Activated T-cell treated with anti-CD3 and anti-CD28 coated beads, Interleukin-2, amount 50 U/mL, for 72 hours (primary cell): ENCODE results near the gene CYGB. TPM values are rescaled to one million over a fixed set of nuclear protein-coding genes. Genes with fewer than 3 reads are reported as not detected.

Experiments
- ATAC-seq, 2 donors: fragments of 150-1000 bp; cut with Tn5 transposase; replicated peaks in 1 of 2; 2 replicates each; pipeline ENCODE4 v1.10.0; 2021; ENCODE audit warnings: moderate library complexity in 2 of 2, mild to moderate bottlenecking in 1 of 2
- DNase-seq, 2 donors: peaks; one replicate each; pipeline ENCODE4 v3.0.0; 2021 to 2022; ENCODE audit warnings: mixed read lengths in 1 of 2
- H3K27ac Mint-ChIP-seq: one replicate; pipeline ENCODE4 v1.8.0; 2022; ENCODE audit warnings: mild to moderate bottlenecking, moderate library complexity, mixed read lengths
- H3K27me3 Mint-ChIP-seq: one replicate; pipeline ENCODE4 v1.8.0; 2022; ENCODE audit warnings: low read depth, mixed read lengths
- H3K36me3 Mint-ChIP-seq, 2 donors: one replicate each; pipeline ENCODE4 v1.8.0; 2022; ENCODE audit warnings: mixed read lengths in 2 of 2, mild to moderate bottlenecking in 1 of 2; ENCODE audit not compliant: insufficient read depth in 2 of 2
- H3K4me1 Mint-ChIP-seq: one replicate; pipeline ENCODE4 v1.8.0; 2022; ENCODE audit warnings: low read depth, mixed read lengths
- H3K4me3 Mint-ChIP-seq, 2 donors: one replicate each; pipeline ENCODE4 v1.8.0; 2022; ENCODE audit warnings: mild to moderate bottlenecking in 2 of 2, mixed read lengths in 2 of 2, moderate library complexity in 2 of 2
- H3K9me3 Mint-ChIP-seq, 2 donors: one replicate each; pipeline ENCODE4 v1.8.0; 2022; ENCODE audit warnings: mixed read lengths in 2 of 2
- total RNA-seq, 2 donors: library from RNA; stranded (reverse); gene quantifications; one replicate each; pipeline ENCODE4 v1.2.3, GENCODE V29; 2022

CYGB gene
- under 1 TPM in 1 of 2 donors, not detected in 1; 0.44 TPM for total RNA-seq

DNA sequence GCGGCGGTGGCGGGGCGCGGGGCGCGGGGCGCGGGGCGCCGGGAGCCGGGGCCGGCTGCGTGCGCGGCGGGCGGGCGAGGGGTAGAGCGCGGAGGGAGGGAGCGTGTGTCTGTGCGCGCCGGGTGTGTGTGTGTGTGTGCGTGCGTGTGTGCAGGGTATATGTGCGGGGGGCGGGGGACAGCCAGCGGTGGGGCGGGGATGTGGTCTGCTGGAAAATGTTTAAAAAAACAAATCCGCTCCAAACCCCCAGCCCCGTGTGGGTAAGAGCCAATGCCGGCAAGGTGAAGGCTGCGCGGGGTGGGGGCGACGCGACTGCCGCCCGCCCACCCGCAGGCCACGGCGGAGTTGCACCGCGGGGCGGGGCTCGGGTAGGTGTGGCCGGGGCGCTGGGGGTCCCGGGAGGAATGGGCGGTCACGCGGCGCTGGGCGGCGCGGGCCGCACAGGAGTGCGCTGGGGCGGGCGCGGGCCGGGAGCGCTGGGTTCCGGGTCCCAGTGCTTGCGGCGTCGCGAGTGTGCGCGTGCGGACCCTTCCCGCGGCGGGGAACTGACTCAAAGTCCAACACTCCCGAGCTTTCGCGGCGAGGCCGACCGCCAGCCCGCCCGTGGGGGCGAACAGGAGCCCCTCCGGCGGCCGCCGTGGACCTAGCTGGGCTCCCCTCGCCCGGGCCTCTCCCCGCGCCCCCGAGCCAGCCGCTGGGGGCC lies at the start of gene CYGB:
TSS of gene CYGB (minus strand) at position 132 of the 703 bp plus-strand sequence. CDS start 167 bp downstream, outside the sequence.
- no peaks in the 10 kb centered on the region for H3K36me3 Mint-ChIP-seq
- peak in 1 of 2 donors; percentile 19 for DNase-seq
- H3K4me1 Mint-ChIP-seq: no peaks in the 10 kb centered on the region
- H3K4me3 Mint-ChIP-seq: peak within 1 kb of the TSS in 1 of 2 donors; percentile 65
- H3K27me3 Mint-ChIP-seq: peaks cover 32% of the 10 kb centered on the region
- H3K9me3 Mint-ChIP-seq: no peaks in the 10 kb centered on the region
- H3K27ac Mint-ChIP-seq: no peak within 1 kb of the TSS
- ATAC-seq: peak; percentile 60 to 62

GRCh38 chr17:76586741-76587487 lies 49.4 kb upstream of the CYGB start:
- Mint-ChIP-seq H3K27ac (no peak overlapping the region), H3K4me1 (no peaks in the 10 kb centered on the region), H3K27me3 (peaks cover 58% of the 10 kb centered on the region), H3K9me3 (no peaks in the 10 kb centered on the region), H3K4me3 (peak overlapping the region; percentile 25 to 46), H3K36me3 (peaks cover 1 to 5% of the 10 kb centered on the region in 2 donors)
- no peak for DNase-seq
- no peak for ATAC-seq

DNA sequence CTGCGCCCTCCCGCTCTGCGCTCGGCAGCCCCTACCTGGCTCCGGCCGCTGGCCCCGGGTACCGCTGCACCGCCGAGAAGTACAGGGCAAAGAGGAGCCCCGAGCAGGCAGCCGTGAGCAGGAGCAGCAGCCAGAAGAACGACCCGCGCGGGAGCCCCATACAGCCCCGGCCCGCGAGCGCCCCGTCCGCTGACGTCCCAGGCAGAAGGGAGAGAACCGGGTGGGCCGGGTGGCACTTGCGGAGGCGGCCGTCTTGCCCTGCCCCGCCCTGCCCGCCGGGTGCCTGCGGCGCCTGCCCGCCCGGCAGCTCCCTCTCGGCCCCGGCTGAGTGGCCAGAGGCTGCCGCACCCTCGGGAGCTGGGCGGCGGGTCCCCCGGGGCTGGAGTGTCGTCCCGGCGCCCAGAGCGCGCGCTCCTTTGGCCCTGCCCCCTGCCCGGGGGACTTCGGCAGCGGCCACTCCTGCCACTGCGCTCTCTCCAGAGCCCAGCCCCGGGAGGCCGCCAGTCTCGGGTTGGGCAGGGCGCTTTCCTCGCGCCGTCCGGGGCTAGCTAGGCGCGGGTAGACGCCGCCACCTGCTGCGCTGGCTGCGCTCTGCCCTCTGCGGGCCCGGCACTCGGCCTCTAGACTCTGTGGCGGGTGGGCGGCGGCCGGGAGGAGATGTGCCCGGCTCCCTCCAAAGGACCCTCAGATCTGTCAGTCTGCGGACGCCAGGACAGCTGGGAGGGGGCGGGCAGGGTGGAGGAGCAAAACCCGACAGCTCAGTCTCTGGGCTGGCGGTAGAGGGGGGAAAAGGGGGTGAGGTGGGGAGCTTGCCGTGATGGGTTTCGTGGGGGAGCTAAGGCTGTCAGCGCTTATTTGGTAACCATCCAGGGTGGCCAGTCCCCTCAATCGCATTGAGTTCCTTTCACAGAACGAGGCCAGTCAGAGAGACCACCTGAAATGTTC lies 48.4 kb upstream of the CYGB start, which contains the start of gene ST6GALNAC2:
TSS of gene ST6GALNAC2 (minus strand) at position 212 of the 945 bp plus-strand sequence. CDS start at position 160, 52 bp downstream.
- Mint-ChIP-seq H3K9me3 (no peaks in the 10 kb centered on the region), H3K27me3 (peaks cover 58% of the 10 kb centered on the region), H3K4me1 (no peaks in the 10 kb centered on the region), H3K4me3 (peak within 1 kb of the TSS; percentile 80 to 84), H3K36me3 (peaks cover 1 to 5% of the 10 kb centered on the region in 2 donors), H3K27ac (no peak within 1 kb of the TSS)
- ATAC-seq (peak; percentile 88 to 89), DNase-seq (peak; percentile 71 to 73)

- Mint-ChIP-seq H3K4me3 (peak overlapping the region; percentile 80 to 84), H3K27ac (no peak overlapping the region), H3K27me3 (peaks cover 57% of the 10 kb centered on the region), H3K9me3 (no peaks in the 10 kb centered on the region), H3K4me1 (peaks cover 1% of the 10 kb centered on the region), H3K36me3 (peaks cover 1 to 5% of the 10 kb centered on the region in 2 donors)
- DNase-seq (peak in 1 of 2 donors; percentile 47), ATAC-seq (peak in 1 of 2 donors; percentile 35)
Observed at GRCh38 chr17:76585033-76585648, 47.6 kb upstream of the CYGB start.

DNA sequence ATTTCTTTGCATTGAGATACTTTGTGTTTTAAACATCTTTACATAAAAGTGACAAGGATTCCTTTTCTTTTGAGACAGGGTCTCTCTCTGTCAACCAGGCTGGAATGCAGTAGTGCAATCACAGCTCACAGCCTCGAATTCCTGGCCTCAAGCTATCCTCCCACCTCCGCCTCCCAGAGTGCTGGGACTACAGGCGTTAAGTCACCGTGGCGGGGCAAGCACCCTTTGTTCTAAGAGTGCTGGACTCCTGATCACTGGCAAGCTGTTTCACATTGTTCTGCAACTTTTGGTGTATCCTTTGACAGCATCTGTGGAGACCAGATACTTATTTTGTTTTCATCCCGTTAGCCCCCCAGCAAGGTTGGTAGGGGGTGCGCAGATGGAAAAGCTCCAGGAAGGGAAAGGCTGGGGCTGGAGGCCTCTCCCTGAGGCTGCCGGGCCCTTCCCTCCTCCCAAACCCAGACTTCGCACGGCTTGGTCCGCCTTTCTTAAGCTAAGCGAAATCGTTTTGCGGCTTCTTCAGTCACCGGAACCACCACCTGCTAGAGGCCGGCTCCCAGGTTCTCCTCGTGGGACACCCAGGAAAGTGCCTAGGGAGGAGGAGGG lies 47.0 kb upstream of the CYGB start:
- H3K4me3 Mint-ChIP-seq: peak overlapping the region; percentile 80 to 84
- H3K4me1 Mint-ChIP-seq: peaks cover 7% of the 10 kb centered on the region
- no peak overlapping the region for H3K27ac Mint-ChIP-seq
- ATAC-seq: no peak
- peaks cover 51% of the 10 kb centered on the region for H3K27me3 Mint-ChIP-seq
- peaks cover 1 to 5% of the 10 kb centered on the region in 2 donors for H3K36me3 Mint-ChIP-seq
- DNase-seq: no peak
- no peaks in the 10 kb centered on the region for H3K9me3 Mint-ChIP-seq

- no peak for DNase-seq
- H3K27ac Mint-ChIP-seq: no peak overlapping the region
- ATAC-seq: no peak
- H3K36me3 Mint-ChIP-seq: no peaks in the 10 kb centered on the region
- peaks cover 34% of the 10 kb centered on the region for H3K27me3 Mint-ChIP-seq
- no peak overlapping the region for H3K4me3 Mint-ChIP-seq
- H3K4me1 Mint-ChIP-seq: peaks cover 13% of the 10 kb centered on the region
- H3K9me3 Mint-ChIP-seq: no peaks in the 10 kb centered on the region
Observed at GRCh38 chr17:76582660-76583059, 45.2 kb upstream of the CYGB start.

DNA sequence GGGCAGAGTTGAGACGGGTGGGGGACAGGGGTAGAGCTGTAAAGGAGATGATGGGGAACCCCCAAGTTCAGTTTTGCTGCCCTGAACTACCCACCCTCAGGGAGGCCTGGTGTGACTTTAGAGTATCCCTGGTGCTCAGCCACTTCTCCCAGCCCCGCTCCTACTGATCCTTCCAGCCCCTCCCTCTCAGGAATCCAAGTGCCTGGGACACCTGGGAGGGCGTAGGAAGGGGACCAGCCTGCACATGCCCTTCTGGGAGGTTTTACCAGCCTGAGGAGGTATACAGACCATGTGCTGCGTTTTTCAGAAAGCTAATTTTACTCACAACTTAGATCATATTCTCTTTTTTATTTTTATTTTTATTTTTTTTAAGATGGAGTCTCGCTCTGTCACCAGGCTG lies 44.0 kb upstream of the CYGB start:
- Mint-ChIP-seq H3K4me1 (peaks cover 13% of the 10 kb centered on the region), H3K9me3 (no peaks in the 10 kb centered on the region), H3K4me3 (no peak overlapping the region), H3K27me3 (peaks cover 25% of the 10 kb centered on the region), H3K36me3 (no peaks in the 10 kb centered on the region), H3K27ac (no peak overlapping the region)
- DNase-seq: no peak
- ATAC-seq: no peak

DNA sequence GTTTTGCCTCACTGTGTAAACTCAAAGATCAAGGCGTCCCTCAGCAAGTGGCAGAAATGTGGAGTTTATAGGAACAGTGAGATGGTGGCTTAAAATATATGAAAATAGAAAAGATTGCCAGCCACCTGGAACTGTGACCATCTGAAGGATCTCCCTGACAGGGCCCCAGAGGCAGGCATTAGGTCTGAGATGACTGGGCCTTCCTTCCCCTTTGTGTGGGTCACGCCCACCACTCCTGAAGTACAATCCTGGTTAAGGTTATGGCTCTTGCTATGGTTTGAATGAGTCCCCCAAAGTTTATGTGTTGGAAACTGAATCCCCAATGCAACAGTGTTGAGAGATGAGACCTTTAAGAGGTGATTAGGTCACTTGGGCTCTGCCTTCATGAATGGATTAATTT lies 41.8 kb upstream of the CYGB start:
- no peaks in the 10 kb centered on the region for H3K36me3 Mint-ChIP-seq
- DNase-seq (no peak), ATAC-seq (peak; percentile 37 to 60)
- H3K27me3 Mint-ChIP-seq: peaks cover 16% of the 10 kb centered on the region
- H3K9me3 Mint-ChIP-seq: no peaks in the 10 kb centered on the region
- H3K4me3 Mint-ChIP-seq: no peak overlapping the region
- H3K4me1 Mint-ChIP-seq: peaks cover 13% of the 10 kb centered on the region
- no peak overlapping the region for H3K27ac Mint-ChIP-seq

DNA sequence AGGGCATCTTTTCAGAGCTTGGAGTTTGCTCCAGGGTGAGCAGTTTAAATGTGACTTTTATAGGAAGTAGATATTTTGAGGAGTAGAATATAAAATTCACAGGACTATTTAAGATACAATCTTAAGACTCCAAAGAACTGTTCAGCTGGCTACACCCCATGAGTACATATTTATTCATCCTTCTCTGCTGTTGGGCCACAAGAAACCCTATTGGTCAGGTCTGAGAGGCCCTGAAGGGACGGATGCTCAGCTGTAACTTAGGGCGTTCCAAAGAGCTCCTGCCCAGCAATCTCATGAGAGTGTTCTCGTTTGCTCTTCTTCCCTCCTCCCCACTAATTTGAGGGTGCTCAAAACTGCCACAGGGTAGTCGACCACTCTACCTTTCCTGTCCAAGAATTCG lies 40.9 kb upstream of the CYGB start:
- ATAC-seq: no peak
- Mint-ChIP-seq H3K9me3 (no peaks in the 10 kb centered on the region), H3K27me3 (peaks cover 9% of the 10 kb centered on the region), H3K27ac (no peak overlapping the region), H3K36me3 (no peaks in the 10 kb centered on the region), H3K4me1 (peaks cover 13% of the 10 kb centered on the region), H3K4me3 (no peak overlapping the region)
- DNase-seq: no peak

DNA sequence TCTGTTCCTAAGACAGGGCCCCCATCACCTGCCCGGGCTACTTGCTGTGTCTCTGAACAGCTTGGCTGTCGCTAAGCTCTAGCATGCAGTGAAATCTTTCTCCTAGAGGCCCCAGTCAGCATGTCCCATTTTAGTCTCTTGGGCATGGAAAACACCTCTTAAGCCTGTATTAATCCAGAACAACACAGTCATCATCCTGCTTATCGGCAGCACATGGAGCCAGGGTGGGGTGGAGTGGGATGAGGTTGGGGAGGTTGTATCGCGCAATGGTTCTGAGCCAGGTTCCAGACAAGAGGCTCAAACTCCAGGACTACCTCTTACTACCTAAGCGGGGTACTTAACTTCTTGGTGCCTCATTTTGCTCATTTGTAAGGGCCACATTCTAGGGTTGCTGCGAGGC lies 40.4 kb upstream of the CYGB start:
- Mint-ChIP-seq H3K27ac (no peak overlapping the region), H3K27me3 (peaks cover 7% of the 10 kb centered on the region), H3K9me3 (no peaks in the 10 kb centered on the region), H3K4me3 (no peak overlapping the region), H3K4me1 (peaks cover 13% of the 10 kb centered on the region), H3K36me3 (no peaks in the 10 kb centered on the region)
- ATAC-seq (no peak), DNase-seq (no peak)

DNA sequence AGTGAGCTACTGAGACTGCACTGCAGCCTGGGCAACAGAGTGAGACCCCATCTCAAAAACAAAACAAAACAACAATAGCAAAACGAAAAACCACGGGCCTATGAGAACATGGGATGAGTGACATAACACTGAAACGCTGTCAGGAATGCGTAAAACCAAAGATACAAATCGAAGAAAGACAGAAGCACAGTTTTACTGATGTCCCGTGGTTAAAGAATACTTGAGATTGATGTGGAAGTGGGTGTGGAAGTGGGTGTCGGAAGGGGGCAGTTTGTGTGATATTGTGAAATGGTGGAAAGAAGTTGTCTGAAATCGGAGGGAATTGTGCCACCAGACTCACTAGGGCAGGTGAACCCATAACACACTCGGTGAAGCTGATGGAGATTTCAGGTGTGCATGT lies 38.7 kb upstream of the CYGB start:
- no peaks in the 10 kb centered on the region for H3K36me3 Mint-ChIP-seq
- no peaks in the 10 kb centered on the region for H3K9me3 Mint-ChIP-seq
- no peak overlapping the region for H3K27ac Mint-ChIP-seq
- no peak for ATAC-seq
- H3K4me1 Mint-ChIP-seq: peaks cover 13% of the 10 kb centered on the region
- H3K27me3 Mint-ChIP-seq: no peaks in the 10 kb centered on the region
- no peak for DNase-seq
- H3K4me3 Mint-ChIP-seq: no peak overlapping the region

- ATAC-seq (no peak), DNase-seq (no peak)
- H3K27me3 Mint-ChIP-seq: no peaks in the 10 kb centered on the region
- H3K4me3 Mint-ChIP-seq: no peak overlapping the region
- no peak overlapping the region for H3K27ac Mint-ChIP-seq
- no peaks in the 10 kb centered on the region for H3K36me3 Mint-ChIP-seq
- peaks cover 13% of the 10 kb centered on the region for H3K4me1 Mint-ChIP-seq
- no peaks in the 10 kb centered on the region for H3K9me3 Mint-ChIP-seq
Observed at GRCh38 chr17:76575570-76575969, 38.1 kb upstream of the CYGB start.
